HG02623 (cell line): ENCODE measurements around the gene PKD2L1.
A peak's percentile ranks its signal among the peaks of the same experiment; 100 is the strongest.
"Not testable (repeated sequence)": the region's sequence is repeated elsewhere in the genome, so short reads cannot be mapped to it uniquely, and the experiment has no call there.

Source experiments
- ATAC-seq: cut with Tn5 transposase; IDR thresholded peaks from one replicate; pipeline ENCODE4 v1.9.1; 2021; ENCODE audit warnings: moderate library complexity; ENCODE audit not compliant: unreplicated experiment

PKD2L1 gene

DNA sequence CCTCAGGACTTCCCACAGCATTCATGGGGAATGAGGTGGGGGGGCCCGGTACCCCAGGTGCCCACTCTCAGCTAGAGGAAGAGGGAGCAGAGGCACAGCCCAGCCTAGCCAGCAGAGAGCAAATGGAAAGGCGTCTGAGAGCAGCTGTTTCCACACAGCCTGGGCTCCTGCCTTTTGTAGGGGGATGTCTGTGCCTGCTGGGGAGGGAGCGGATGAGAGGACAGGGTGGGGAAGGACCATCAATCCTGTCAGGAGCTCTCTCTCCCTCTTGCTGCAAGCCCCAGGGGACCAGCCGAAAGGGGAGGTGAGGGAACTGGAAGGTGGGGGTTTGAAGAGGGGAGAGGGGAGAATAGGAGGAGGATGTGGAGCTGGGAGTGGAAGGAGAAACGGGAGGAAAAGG is at the start of gene PKD2L1:
Gene PKD2L1, minus strand, starts transcription at position 150 of the 400 bp plus-strand sequence. Its CDS starts 125 bp downstream, at position 25.
- ATAC-seq = no peak

DNA sequence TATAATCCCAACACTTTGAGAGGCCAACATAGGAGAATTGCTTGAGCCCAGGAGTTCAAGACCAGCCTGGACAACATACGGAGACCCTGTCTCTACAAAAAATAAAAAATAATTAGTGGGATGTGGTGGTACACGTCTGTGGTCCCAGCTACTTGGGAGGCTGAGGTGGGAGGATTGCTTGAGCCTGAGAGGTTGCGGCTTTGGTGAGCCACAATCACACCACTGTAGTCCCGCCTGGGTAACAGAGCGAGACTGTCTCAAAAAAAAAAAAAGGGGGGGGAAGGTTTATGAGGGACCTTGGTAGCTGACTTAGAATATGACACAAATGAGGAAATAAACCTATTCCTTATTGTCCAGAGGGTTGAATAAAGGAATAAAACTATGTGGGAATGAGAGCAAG is 47.8 kb upstream of the PKD2L1 start:
- ATAC-seq = no peak

GRCh38 chr10:100376656-100377055 is 46.6 kb upstream of the PKD2L1 start:
- ATAC-seq = not testable (repeated sequence)

GRCh38 chr10:100374677-100375353 is 44.8 kb upstream of the PKD2L1 start:
- not testable (repeated sequence) for ATAC-seq

DNA sequence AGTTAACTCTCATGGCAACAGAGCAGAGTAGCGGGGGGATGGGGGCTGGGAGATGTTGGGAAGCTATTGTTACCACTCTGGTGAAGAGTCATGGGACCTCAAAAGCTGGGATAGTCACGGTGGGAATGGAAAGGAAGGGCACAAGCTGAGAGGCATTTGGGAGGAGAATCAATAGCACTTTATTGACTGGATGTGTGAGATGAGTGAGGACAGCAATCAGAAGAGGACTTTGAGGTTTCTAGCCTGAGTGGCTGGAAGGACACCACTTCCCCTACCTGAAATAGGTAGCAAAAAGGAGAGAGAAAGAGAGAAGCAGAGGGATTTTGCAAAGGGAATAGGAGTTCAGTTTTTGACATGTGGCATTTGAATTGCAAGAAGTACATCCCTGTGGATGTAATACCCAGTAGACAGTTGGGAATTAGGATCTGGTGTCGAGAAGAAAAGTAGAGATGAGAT is 44.2 kb upstream of the PKD2L1 start:
- no peak for ATAC-seq

GRCh38 chr10:100373298-100374199 is 43.5 kb upstream of the PKD2L1 start:
- peak; percentile 92 for ATAC-seq

- no peak for ATAC-seq
These were observed 42.6 kb upstream of the PKD2L1 start for GRCh38 chr10:100372415-100373297.

GRCh38 chr10:100371482-100372027 is 41.5 kb upstream of the PKD2L1 start:
- ATAC-seq = no peak

DNA sequence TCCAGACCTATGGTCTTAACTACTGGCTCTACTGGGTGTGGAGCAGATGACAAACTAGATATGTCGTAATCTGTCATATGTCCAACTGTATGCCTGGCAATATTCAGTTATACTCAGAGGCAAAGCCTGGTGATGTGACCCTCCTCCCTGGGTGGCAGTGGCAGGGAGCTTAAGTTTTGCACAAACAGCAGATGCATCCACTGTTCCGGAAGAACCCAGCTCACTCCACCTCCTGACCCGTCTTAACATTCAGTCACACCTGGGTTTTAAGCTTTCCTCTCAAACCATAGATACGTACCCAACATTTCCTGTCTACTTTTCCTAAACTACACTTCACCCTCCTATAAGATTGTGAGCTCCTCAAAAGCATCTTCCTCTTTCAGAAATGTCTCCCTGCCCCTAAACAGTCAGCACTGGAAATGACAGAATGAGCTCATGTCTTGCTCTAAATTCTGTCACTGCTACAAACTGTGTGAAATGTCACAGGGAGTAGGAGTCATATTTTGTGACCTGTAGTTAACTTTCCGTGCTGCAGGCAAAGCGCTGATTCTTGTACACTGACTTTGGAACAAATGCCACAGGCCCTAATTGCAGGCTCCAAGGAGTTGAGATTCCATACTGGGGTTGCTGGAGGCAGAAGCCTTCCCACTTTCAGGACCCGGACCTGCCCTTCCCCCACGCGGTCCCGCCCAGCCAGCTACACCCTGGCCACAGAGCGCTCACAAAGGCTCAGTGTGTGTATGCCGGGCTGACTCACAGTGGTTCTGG is 40.9 kb upstream of the PKD2L1 start:
- ATAC-seq = no peak

- ATAC-seq = no peak
These were observed 38.7 kb upstream of the PKD2L1 start for GRCh38 chr10:100368721-100369120.

DNA sequence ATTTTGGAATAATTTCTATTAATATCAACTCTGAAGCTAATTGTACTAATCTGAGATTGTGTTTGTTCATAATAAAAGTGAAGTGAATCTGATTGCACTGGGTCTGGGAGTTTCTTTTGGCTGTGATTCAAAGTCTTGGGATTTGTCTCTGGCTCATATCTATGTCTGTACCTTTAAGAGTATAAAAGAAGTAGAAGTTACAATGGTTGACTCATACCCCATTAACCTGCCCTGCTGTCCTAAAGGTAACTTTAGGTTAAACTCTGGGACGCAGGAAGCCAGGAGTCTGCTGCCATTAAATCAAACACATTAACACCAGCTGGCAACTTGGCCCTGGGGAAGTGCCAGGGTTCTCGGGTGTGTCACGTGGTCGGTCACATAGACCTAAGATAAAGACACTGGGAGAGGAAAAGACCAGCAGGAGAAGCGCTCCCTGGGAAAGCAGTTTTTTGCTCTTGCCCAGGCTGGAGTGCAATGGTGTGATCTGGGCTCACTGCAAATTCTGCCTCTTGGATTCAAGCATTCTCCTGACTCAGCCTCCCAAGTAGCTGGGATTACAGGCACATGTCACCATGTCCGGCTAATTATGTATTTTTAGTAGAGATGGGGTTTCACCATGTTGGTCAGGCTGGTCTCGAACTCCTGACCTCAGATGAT is 34.8 kb upstream of the PKD2L1 start:
- ATAC-seq = no peak

GRCh38 chr10:100364175-100364574 is 34.1 kb upstream of the PKD2L1 start:
- no peak for ATAC-seq

DNA sequence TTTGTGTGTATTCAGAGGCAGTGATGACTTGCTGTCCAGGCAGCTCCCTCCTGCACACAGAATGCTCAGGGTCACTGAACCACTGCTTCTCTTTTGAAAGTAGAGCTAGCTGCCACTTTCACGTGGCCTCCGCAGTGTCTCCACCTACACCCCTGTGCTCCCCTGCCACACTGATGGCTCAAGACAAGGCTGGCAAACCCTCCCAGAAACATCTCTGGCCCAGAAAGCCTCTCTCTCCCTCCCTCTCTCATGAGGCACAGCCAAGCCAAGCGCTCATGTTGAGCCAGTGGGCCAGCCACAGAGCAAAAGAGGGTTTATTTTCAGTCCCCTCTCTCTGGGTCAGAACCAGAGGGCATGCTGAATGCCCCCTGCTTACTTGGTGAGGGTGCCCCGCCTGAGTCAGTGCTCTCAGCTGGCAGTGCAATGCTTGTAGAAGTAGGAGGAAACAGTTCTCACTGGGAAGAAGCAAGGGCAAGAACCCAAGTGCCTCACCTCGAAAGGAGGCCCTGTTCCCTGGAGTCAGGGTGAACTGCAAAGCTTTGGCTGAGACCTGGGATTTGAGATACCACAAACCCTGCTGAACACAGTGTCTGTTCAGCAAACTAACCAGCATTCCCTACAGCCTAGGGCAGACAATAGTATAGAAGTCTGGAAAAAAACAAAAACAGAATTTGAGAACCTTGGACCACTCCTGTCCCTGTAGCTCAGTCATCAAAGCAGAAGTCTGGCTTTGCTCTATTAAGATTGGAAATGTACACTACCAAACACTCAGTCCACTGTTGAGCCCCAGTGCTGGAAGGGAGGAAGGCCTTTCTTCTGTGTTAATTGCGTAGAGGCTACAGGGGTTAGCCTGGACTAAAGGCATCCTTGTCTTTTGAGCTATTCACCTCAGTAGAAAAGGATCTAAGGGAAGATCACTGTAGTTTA is 32.8 kb upstream of the PKD2L1 start:
- no peak for ATAC-seq

- no peak for ATAC-seq
These were observed 30.2 kb upstream of the PKD2L1 start for GRCh38 chr10:100360234-100360633.

DNA sequence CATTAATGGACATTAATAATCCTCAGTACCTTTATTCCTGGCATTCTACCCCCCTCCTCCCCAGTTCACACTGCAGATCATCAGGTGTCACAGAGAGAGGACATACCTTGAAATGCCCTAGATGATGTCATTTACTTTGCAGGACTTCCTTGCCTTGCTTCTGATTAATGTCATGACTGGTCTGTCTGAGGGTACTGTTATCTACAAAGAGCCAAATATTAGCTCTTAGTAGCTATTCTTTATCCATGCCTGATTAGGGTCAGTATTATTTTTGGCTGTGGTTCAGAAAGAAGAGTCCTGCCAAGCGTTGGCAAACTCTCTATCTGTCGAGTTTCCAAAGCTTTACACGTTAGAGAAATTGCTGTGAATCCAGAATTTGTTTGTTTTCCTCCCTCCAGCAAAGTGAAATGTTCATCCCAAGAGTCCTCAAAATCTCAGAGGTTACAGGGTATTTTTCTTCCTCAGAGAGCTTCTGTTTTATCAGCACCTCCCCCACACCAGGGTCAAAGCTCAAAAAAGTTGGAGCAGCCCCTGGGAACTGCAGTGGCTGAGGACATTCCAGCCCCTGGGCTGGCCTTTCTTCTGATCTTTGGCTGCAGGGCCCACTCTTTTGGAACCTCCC is 29.6 kb upstream of the PKD2L1 start:
- ATAC-seq = no peak

DNA sequence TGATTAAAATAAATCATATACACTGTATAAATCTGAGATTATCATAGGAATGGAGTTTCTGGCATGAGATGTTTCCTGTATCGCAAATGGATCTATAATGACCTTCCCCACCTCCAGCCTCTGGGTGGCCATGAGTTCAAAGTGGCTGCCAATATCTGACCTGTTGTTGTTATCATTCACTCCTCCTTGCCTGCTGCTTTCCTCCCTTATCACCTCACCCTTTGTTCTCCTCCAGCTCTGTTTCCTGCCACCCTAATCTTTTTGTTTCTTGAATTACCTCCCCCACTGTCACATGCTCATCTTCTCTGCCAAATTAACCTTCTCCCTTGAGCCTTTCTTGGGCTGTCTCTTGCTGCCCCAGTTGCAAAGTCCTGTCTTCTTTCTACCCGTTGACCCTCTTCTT is 29.0 kb upstream of the PKD2L1 start:
- no peak for ATAC-seq

- ATAC-seq = no peak
These were observed 27.2 kb upstream of the PKD2L1 start for GRCh38 chr10:100357059-100357858.
